Measurements from ENCODE around the gene SLC17A2. TPM values are rescaled to one million over a fixed set of nuclear protein-coding genes. Genes with fewer than 3 reads are reported as not detected.

SLC17A2 gene
- total RNA-seq, 1 donor from 2014 or later: not detected

DNA sequence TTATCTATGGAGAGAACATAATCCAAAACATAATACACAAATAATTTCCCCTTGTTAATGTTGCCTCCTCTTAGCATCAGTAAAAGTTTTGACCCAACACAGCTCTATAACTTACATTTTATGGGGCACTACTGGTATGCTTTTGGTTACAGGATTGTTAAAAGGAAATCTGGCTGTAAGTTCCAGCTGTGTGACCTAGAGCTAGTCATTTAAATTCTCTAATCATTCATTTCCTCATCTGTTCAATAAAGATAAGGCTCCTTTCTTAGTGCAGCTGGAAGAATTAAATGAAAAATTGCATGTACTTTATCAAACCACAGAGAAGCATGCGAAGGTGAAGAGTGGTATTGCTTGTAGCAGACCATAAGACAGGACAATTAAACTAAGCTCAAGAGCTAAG, 4.6 kb downstream of the SLC17A2 start:
- Histone ChIP-seq H3K9me3 (no peaks in the 10 kb centered on the region), H3K27ac (no peak overlapping the region), H3K4me3 (no peak overlapping the region), H3K27me3 (no peaks in the 10 kb centered on the region), H3K4me1 (peaks cover 0 to 5% of the 10 kb centered on the region in 2 donors), H3K36me3 (no peaks in the 10 kb centered on the region)
- DNase-seq (ENCODE audit: low spot score in 2 of 2): no peak
- TF ChIP-seq, protein P1, sequence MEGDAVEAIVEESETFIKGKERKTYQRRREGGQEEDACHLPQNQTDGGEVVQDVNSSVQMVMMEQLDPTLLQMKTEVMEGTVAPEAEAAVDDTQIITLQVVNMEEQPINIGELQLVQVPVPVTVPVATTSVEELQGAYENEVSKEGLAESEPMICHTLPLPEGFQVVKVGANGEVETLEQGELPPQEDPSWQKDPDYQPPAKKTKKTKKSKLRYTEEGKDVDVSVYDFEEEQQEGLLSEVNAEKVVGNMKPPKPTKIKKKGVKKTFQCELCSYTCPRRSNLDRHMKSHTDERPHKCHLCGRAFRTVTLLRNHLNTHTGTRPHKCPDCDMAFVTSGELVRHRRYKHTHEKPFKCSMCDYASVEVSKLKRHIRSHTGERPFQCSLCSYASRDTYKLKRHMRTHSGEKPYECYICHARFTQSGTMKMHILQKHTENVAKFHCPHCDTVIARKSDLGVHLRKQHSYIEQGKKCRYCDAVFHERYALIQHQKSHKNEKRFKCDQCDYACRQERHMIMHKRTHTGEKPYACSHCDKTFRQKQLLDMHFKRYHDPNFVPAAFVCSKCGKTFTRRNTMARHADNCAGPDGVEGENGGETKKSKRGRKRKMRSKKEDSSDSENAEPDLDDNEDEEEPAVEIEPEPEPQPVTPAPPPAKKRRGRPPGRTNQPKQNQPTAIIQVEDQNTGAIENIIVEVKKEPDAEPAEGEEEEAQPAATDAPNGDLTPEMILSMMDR (IDR thresholded peaks at IDR 0.05): no peak
- intact Hi-C loops (cut with DNase I): no loop called here

DNA sequence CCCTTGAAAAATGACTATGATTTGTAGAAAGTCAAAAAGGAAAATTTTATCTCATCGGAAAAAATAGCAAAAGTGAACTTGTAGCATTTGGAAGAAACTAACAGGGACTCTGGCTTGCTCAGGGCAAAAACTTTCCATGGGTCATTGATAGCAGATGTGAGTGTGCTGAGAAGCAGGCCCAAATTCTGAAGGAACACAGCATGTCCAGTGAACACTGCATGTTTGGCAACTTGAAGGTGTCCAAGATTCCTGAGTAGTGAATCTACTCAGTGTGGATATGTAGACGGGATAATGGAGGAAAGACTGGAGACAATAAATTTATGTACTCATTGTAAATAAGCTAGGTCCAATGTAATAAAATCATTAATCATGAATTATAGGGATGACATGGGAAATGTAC, 8.2 kb downstream of the SLC17A2 start:
- no peaks in the 10 kb centered on the region for H3K36me3 ChIP-seq
- peaks cover 0 to 5% of the 10 kb centered on the region in 2 donors for H3K4me1 ChIP-seq
- no peaks in the 10 kb centered on the region for H3K27me3 ChIP-seq
- H3K4me3 ChIP-seq: no peak overlapping the region
- TF ChIP-seq, protein P1 (IDR thresholded peaks at IDR 0.05): no peak
- peak in 1 of 2 donors; percentile 74 for DNase-seq (ENCODE audit: low spot score in 2 of 2)
- H3K9me3 ChIP-seq: no peaks in the 10 kb centered on the region
- peak overlapping the region; percentile 27 to 67 for H3K27ac ChIP-seq
- intact Hi-C loops (cut with DNase I): loop anchor here (5.0 kb wide), 1 partner anchor 40 kb away; the partner anchor contains the start of gene TRIM38

DNA sequence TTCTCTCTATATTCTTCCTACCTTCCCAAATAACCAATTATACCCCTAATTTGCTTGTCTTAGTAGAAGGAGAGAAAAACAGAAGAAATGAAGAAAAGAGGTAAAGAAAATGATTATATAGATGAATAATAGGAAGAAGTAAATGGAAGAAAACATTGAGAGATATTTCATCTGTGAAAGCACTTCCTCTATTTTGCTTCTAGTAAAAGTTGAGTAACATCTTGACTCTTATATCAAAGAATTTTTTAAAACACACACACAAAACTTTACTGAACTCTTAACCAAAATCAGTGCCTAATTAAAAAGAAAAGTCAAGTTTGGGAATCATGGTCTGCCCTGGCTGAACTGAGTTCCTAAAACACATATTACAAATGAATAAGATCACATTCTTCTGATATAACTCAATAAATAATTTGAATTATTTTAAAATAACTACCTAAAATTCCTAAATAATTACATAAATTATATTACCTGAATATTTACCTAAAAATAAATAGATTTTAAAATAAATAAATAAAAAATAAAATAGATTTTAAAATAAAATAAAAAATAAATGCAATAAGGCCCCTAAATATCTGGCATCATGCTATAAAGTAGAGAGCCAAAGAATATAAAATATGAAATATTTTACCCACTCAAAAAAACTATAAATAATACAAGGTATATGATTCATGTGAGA, 8.8 kb downstream of the SLC17A2 start:
- no peaks in the 10 kb centered on the region for H3K27me3 ChIP-seq
- H3K9me3 ChIP-seq: no peaks in the 10 kb centered on the region
- intact Hi-C loops (cut with DNase I): loop anchor here (5.0 kb wide), 1 partner anchor 41 kb away; the partner anchor contains the start of gene TRIM38
- no peak overlapping the region for H3K4me3 ChIP-seq
- TF ChIP-seq, protein P1 (IDR thresholded peaks at IDR 0.05): no peak
- no peaks in the 10 kb centered on the region for H3K36me3 ChIP-seq
- peaks cover 0 to 5% of the 10 kb centered on the region in 2 donors for H3K4me1 ChIP-seq
- DNase-seq (ENCODE audit: low spot score in 2 of 2): no peak
- peak overlapping the region; percentile 27 to 67 for H3K27ac ChIP-seq

DNA sequence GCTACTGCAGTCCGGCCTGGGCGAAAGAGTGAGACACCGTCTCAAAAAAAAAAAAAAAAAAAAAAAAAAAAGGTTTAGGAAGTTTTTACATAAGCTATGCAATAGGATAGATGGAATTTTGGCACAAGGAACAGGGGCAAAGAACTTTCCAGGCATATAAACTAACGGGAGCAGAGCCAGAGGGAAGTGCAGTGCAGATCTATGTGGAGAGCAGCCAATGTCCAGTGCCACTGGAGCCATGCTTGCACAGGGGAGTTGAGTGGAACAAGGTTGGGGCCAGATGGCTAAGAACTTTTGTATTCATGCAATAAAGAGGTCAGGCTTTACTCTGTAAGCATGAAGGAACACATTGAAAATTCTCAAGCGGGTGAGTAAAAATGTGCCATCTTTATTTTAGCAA, 10.8 kb downstream of the SLC17A2 start:
- DNase-seq (ENCODE audit: low spot score in 2 of 2): no peak
- intact Hi-C loops (cut with DNase I): loop anchor here (5.0 kb wide), 1 partner anchor 43 kb away; the partner anchor contains the start of gene TRIM38
- no peak overlapping the region for H3K4me3 ChIP-seq
- no peaks in the 10 kb centered on the region for H3K9me3 ChIP-seq
- H3K4me1 ChIP-seq: peaks cover 0 to 5% of the 10 kb centered on the region in 2 donors
- H3K27ac ChIP-seq: no peak overlapping the region
- TF ChIP-seq, protein P1 (IDR thresholded peaks at IDR 0.05): no peak
- H3K36me3 ChIP-seq: no peaks in the 10 kb centered on the region
- H3K27me3 ChIP-seq: no peaks in the 10 kb centered on the region

DNA sequence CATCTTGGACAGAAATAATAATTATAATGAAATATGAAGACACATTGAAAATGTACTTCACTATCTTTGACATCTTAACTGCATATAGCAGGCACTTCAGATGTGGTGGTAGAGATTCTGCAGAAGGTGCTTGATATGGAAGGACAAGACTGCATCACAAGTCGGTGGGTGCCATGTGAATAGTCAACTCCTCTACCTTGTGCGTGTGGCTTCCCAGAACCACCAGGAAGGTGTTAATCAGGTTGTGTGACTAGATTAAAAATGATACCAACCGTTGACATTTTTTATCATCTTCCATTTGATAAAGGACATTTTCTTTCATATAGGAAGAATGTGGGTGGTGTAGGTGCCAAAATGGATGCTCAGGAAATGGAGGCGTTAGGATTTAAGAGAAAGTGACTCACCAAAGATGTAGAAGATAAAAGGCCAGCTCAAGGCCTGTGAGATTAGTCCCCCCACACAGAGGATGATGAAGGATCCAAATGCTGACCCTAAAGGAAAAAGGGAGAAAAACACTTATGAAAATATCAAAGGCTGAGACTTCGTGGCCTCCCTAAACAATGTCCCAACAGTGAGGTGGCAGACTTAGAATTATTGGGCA, 12.3 kb downstream of the SLC17A2 start:
- H3K27me3 ChIP-seq: no peaks in the 10 kb centered on the region
- intact Hi-C loops (cut with DNase I): no loop called here
- DNase-seq (ENCODE audit: low spot score in 2 of 2): no peak
- H3K4me3 ChIP-seq: no peak overlapping the region
- TF ChIP-seq, protein P1 (IDR thresholded peaks at IDR 0.05): no peak
- H3K9me3 ChIP-seq: no peaks in the 10 kb centered on the region
- no peak overlapping the region for H3K27ac ChIP-seq
- no peaks in the 10 kb centered on the region for H3K36me3 ChIP-seq
- peaks cover 0 to 5% of the 10 kb centered on the region in 2 donors for H3K4me1 ChIP-seq

All from ascending aorta (tissue), 2 donors.